HFFc6 (cell line): ENCODE results near the gene RBFOX2. TPM values are rescaled to one million over a fixed set of nuclear protein-coding genes. Genes with fewer than 3 reads are reported as not detected.

Source experiments
- DNase-seq: peaks from one replicate; pipeline ENCODE4 v3.0.0-alpha.2; 2018
- H3K27ac Mint-ChIP-seq: 2 replicates; pipeline ENCODE4 v1.8.0; 2020; ENCODE audit warnings: mild to moderate bottlenecking, mixed read lengths
- H3K27me3 Mint-ChIP-seq: 2 replicates; pipeline ENCODE4 v1.8.0; 2021; ENCODE audit warnings: mild to moderate bottlenecking, moderate library complexity, mixed read lengths; ENCODE audit not compliant: insufficient read depth
- H3K36me3 Mint-ChIP-seq: 2 replicates; pipeline ENCODE4 v1.8.0; 2021; ENCODE audit warnings: low read depth, mixed read lengths
- H3K4me1 Mint-ChIP-seq: 2 replicates; pipeline ENCODE4 v1.8.0; 2020; ENCODE audit warnings: low read depth, mixed read lengths
- H3K4me3 Mint-ChIP-seq: 2 replicates; pipeline ENCODE4 v1.8.0; 2020; ENCODE audit warnings: mild to moderate bottlenecking, moderate library complexity, mixed read lengths
- H3K9me3 Mint-ChIP-seq: 2 replicates; pipeline ENCODE4 v1.8.0; 2020; ENCODE audit warnings: mild to moderate bottlenecking, mixed read lengths
- total RNA-seq, 6 experiments: library from RNA; stranded (reverse); fragmentation: NEBNext Ultra II Directional; extraction: Animal tissue kit (Norgen Biotek cat#: 25700); gene quantifications; 2 replicates in 1 of 6; 3 replicates in 5 of 6; pipeline ENCODE4 v1.2.3, GENCODE V29; 2021
- TF ChIP-seq, protein P1 (sequence below): fragments of 200-600 bp; sonication (generic); IDR thresholded peaks from 2 replicates; pipeline ENCODE4 v1.5.0; 2021; ENCODE audit warnings: antibody characterized with exemption, mild to moderate bottlenecking

RBFOX2 gene
- total RNA-seq, 6 experiments from 2014 or later, result 139 to 165 (median 155) TPM

GRCh38 chr22:35888181-35888870 is 140.3 kb downstream of the RBFOX2 start:
- Mint-ChIP-seq H3K4me3 (no peak overlapping the region), H3K27ac (no peak overlapping the region), H3K27me3 (no peaks in the 10 kb centered on the region), H3K36me3 (peaks cover 5% of the 10 kb centered on the region; the same call in 1 of the 2 replicates), H3K9me3 (no peaks in the 10 kb centered on the region), H3K4me1 (peaks cover 52% of the 10 kb centered on the region)
- TF ChIP-seq, protein P1, sequence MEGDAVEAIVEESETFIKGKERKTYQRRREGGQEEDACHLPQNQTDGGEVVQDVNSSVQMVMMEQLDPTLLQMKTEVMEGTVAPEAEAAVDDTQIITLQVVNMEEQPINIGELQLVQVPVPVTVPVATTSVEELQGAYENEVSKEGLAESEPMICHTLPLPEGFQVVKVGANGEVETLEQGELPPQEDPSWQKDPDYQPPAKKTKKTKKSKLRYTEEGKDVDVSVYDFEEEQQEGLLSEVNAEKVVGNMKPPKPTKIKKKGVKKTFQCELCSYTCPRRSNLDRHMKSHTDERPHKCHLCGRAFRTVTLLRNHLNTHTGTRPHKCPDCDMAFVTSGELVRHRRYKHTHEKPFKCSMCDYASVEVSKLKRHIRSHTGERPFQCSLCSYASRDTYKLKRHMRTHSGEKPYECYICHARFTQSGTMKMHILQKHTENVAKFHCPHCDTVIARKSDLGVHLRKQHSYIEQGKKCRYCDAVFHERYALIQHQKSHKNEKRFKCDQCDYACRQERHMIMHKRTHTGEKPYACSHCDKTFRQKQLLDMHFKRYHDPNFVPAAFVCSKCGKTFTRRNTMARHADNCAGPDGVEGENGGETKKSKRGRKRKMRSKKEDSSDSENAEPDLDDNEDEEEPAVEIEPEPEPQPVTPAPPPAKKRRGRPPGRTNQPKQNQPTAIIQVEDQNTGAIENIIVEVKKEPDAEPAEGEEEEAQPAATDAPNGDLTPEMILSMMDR, result no peak
- DNase-seq, result no peak

DNA sequence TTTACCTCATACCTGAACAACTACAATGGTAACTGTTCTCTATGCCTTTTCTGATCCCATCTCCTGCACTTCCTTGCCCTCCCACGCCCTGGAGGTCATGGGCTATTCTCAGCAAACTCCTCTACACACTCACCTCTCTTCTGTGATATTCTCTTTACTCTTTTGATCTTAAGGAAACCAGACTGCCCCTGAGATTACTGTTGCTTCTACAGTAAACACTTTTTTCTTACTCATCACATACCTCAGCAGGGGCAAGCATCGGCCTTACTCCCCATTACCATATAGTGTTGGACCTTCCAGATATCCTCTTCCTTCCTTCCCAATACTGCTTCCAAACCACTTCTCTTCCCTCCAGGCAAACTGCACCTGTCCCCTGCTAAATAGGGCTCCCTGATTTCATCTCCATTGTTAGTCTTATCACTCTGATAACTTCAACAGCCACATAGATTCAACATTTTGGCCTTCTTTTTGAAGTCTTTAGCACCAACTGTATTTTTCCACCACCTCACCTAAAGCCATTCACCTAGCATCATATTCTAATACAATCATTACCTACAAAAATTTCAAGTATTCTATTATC is 141.2 kb downstream of the RBFOX2 start:
- H3K36me3 Mint-ChIP-seq, result peaks cover 5% of the 10 kb centered on the region; the same call in 1 of the 2 replicates

DNA sequence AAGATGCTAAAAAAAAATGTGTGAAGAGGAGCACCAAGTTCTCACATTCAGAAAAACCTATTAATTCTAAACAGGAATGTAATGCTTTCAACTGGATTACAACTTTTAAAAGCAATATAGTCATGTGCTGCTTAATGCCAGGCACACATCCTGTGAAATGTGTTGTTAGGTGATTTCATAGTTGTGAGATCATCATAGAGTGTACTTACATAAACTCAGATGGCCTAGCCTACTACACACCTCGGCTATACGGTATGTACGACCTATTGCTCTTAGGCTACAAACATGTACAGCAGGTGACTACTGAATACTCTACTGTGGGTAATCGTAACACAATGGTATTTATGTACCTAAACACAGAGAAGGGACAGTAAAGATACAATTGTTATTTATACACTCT is 142.3 kb downstream of the RBFOX2 start:
- Mint-ChIP-seq H3K27me3 (no peaks in the 10 kb centered on the region; the same call in 1 of the 2 replicates), H3K27ac (no peak overlapping the region), H3K9me3 (no peaks in the 10 kb centered on the region), H3K4me3 (no peak overlapping the region), H3K36me3 (peaks cover 5% of the 10 kb centered on the region; the same call in 1 of the 2 replicates), H3K4me1 (peaks cover 48% of the 10 kb centered on the region)
- no peak for DNase-seq
- TF ChIP-seq, protein P1, result no peak

More for the DNA sequence above, 141.2 kb downstream of the RBFOX2 start:
- Mint-ChIP-seq H3K4me1 (peaks cover 52% of the 10 kb centered on the region), H3K4me3 (no peak overlapping the region), H3K27ac (no peak overlapping the region), H3K27me3 (no peaks in the 10 kb centered on the region; the same call in 1 of the 2 replicates), H3K9me3 (no peaks in the 10 kb centered on the region)
- DNase-seq, result no peak
- TF ChIP-seq, protein P1, result no peak

GRCh38 chr22:35884529-35884928 is 144.1 kb downstream of the RBFOX2 start:
- H3K4me3 Mint-ChIP-seq, result no peak overlapping the region
- H3K36me3 Mint-ChIP-seq, result peaks cover 6% of the 10 kb centered on the region; the same call in 1 of the 2 replicates
- no peaks in the 10 kb centered on the region for H3K9me3 Mint-ChIP-seq
- TF ChIP-seq, protein P1, result no peak
- no peak for DNase-seq
- H3K27me3 Mint-ChIP-seq, result no peaks in the 10 kb centered on the region; the same call in none of the 2 replicates
- H3K27ac Mint-ChIP-seq, result no peak overlapping the region
- peaks cover 54% of the 10 kb centered on the region for H3K4me1 Mint-ChIP-seq

DNA sequence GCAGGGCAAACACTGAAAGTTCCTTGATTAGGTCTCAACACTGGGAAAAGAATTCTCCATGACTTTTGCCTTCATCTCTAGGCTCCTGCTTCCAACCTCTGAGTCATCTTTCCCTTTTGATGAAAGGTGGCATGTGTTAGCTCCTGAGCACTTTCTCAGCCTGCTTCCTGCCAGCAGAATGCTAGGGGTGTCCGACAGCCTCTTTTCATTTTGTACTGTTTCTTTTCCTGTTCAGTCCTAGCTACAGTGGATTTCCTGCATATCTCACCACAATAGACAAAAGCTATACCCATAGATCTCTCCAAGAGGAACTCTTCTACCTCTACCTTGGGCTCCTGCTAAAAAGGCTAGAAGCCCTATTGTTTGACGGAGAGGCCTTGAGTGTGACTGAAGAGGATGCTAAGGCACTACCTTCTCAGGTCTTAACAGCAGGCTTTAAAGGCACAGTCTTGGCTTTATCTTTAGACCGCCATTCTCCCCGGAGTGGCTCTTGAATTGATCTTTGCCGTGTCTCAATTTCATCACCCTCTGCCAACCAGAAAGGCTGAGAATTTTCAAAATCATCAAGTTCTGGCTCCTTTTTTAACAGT is 145.5 kb downstream of the RBFOX2 start:
- TF ChIP-seq, protein P1, result no peak
- Mint-ChIP-seq H3K27me3 (no peaks in the 10 kb centered on the region; the same call in none of the 2 replicates), H3K4me3 (peak overlapping the region; percentile 31), H3K36me3 (peaks cover 4% of the 10 kb centered on the region; the same call in 1 of the 2 replicates), H3K4me1 (peaks cover 42% of the 10 kb centered on the region), H3K9me3 (no peaks in the 10 kb centered on the region), H3K27ac (peak overlapping the region; percentile 60)
- peak; percentile 35 for DNase-seq
